HCT116 (cell line): Measurements from ENCODE around the gene KRTAP5-2. TPM values are rescaled to one million over a fixed set of nuclear protein-coding genes. Genes with fewer than 3 reads are reported as not detected.

Experiments used
- ATAC-seq: fragments of 200-7000 bp; cut with Tn5 transposase; 2 replicates; pipeline ENCODE4 v1.9.1; 2020; ENCODE audit warnings: mild to moderate bottlenecking, moderate library complexity
- BruUV-seq: library from RNA; stranded (reverse); fragments of 400-500 nt; replicated peaks from 2 replicates; lab custom pipeline; 2021; lab: Mats Ljungman, UMichigan
- CTCF ChIA-PET: fragments of 300-600 bp; sonication (Branson Sonifier 250); formaldehyde crosslinking; loops from one replicate; lab custom pipeline; 2021; ENCODE audit warnings: antibody characterized with exemption; lab: Charles Lee
- POLR2A ChIA-PET: fragments of 300-600, 350-600 bp; sonication (Branson Sonifier 250); formaldehyde crosslinking; loops from one replicate; lab custom pipeline; 2021; ENCODE audit warnings: antibody characterized with exemption; lab: Charles Lee
- RAD21 ChIA-PET, 2 experiments: fragments of 300-600 bp; sonication (Branson Sonifier 250); formaldehyde crosslinking; loops; one replicate each; lab custom pipeline; 2023; ENCODE audit warnings: low total read pairs in 2 of 2; ENCODE audit not compliant: uncharacterized antibody in 2 of 2, unreplicated experiment in 2 of 2, low non-redundant PET in 1 of 2; lab: Charles Lee
- DNase-seq: peaks from one replicate; pipeline ENCODE4 v3.0.0-alpha.2; 2010; ENCODE audit warnings: low read depth, low spot score
- H2AFZ ChIP-seq: fragments of 200-600 bp; shearing (Covaris generic), sonication (generic); 2 replicates; pipeline ENCODE4 v1.6.1; 2017; ENCODE audit warnings: low read depth, mixed run types, mixed read lengths, antibody characterized with exemption, low read length; ENCODE audit not compliant: poor library complexity, severe bottlenecking
- H3K27ac ChIP-seq: 2 replicates; pipeline ENCODE4 v1.5.1; 2012; ENCODE audit warnings: low read depth, low read length
- H3K27me3 ChIP-seq: fragments of 200-600 bp; sonication (generic); 2 replicates; pipeline ENCODE4 v1.6.1; 2016; ENCODE audit warnings: mixed run types, low read length, mixed read lengths; ENCODE audit not compliant: insufficient read depth
- H3K36me3 ChIP-seq, 2 experiments: fragments of 200-500 bp in 1 of 2; fragments of 200-600 bp in 1 of 2; sonication (Bioruptor generic) in 1 of 2; sonication (generic) in 1 of 2; 2 replicates each; pipeline versions ENCODE4 v1.5.1 to v1.6.1; 2014 to 2016; ENCODE audit warnings: low read length in 2 of 2, inconsistent platforms in 1 of 2, mixed read lengths in 1 of 2, mixed run types in 1 of 2; ENCODE audit not compliant: insufficient read depth in 2 of 2, control insufficient read depth in 1 of 2
- H3K4me1 ChIP-seq, 2 experiments: fragments of 200-600 bp in 1 of 2; sonication (generic) in 1 of 2; 2 replicates each; pipeline versions ENCODE4 v1.5.1 to v1.6.1; 2012 to 2017; ENCODE audit warnings: low read length in 2 of 2, inconsistent platforms in 1 of 2, mild to moderate bottlenecking in 1 of 2, mixed read lengths in 1 of 2, mixed run types in 1 of 2, moderate library complexity in 1 of 2; ENCODE audit not compliant: insufficient read depth in 2 of 2, control insufficient read depth in 1 of 2
- H3K4me2 ChIP-seq: fragments of 200-600 bp; sonication (generic); 2 replicates; pipeline ENCODE4 v1.6.1; 2017; ENCODE audit warnings: mixed run types, low read length, mixed read lengths
- H3K4me3 ChIP-seq, 2 experiments: fragments of 200-600 bp in 1 of 2; sonication (generic) in 1 of 2; replicated peaks in 1 of 2; 2 replicates each; pipeline ENCODE4 v1.5.1; 2011 to 2016; ENCODE audit warnings: low read length in 2 of 2, control low read depth in 1 of 2, low read depth in 1 of 2, mild to moderate bottlenecking in 1 of 2, mixed read lengths in 1 of 2, mixed run types in 1 of 2
- H3K79me2 ChIP-seq: fragments of 200-600 bp; sonication (generic); 2 replicates; pipeline ENCODE4 v1.6.1; 2017; ENCODE audit warnings: mild to moderate bottlenecking, mixed run types, low read length, moderate library complexity, mixed read lengths; ENCODE audit not compliant: insufficient read depth
- H3K9ac ChIP-seq: fragments of 200-600 bp; sonication (generic); 2 replicates; pipeline ENCODE4 v1.6.1; 2016; ENCODE audit warnings: low read length, mixed read lengths
- H3K9me2 ChIP-seq: fragments of 200-600 bp; sonication (generic), shearing (Covaris generic); 2 replicates; pipeline ENCODE4 v1.6.1; 2017; ENCODE audit warnings: mixed run types, mild to moderate bottlenecking, moderate library complexity; ENCODE audit not compliant: insufficient read depth
- H3K9me3 ChIP-seq, 2 experiments: fragments of 200-500 bp in 1 of 2; fragments of 200-600 bp in 1 of 2; sonication (Bioruptor generic) in 1 of 2; sonication (generic) in 1 of 2; 2 replicates each; pipeline ENCODE4 v1.6.1; 2014 to 2017; ENCODE audit warnings: low read length in 2 of 2, mixed read lengths in 2 of 2, inconsistent platforms in 1 of 2, low read depth in 1 of 2, mild to moderate bottlenecking in 1 of 2, mixed run types in 1 of 2, moderate library complexity in 1 of 2; ENCODE audit not compliant: control insufficient read depth in 1 of 2, insufficient read depth in 1 of 2
- H4K20me1 ChIP-seq: fragments of 200-600 bp; sonication (generic), shearing (Covaris generic); 2 replicates; pipeline ENCODE4 v1.6.1; 2017; ENCODE audit warnings: mixed run types, mild to moderate bottlenecking, moderate library complexity; ENCODE audit not compliant: insufficient read depth
- ATF3 ChIP-seq: IDR thresholded peaks from 2 replicates; pipeline ENCODE4 v1.6.1; 2012
- EZH2 ChIP-seq: fragments of 200-600 bp; sonication (generic); IDR thresholded peaks from 2 replicates; pipeline ENCODE4 v1.6.1; 2017; ENCODE audit warnings: antibody characterized with exemption, mixed run types
- EZH2phosphoT487 ChIP-seq: fragments of 200-600 bp; IDR thresholded peaks from 2 replicates; pipeline ENCODE4 v1.6.1; 2018; ENCODE audit warnings: antibody characterized with exemption, borderline replicate concordance
- FOSL1 ChIP-seq: IDR thresholded peaks from 2 replicates; pipeline ENCODE4 v1.6.1; 2012; ENCODE audit warnings: low read depth
- POLR2A ChIP-seq: IDR thresholded peaks from 2 replicates; pipeline ENCODE4 v1.7.0; 2011; ENCODE audit warnings: borderline replicate concordance; ENCODE audit not compliant: insufficient read depth, insufficient read length; ENCODE audit errors: extremely low read depth
- RAD21 ChIP-seq: IDR thresholded peaks from 2 replicates; pipeline ENCODE4 v1.6.1; 2012; ENCODE audit warnings: low read depth, mild to moderate bottlenecking
- REST ChIP-seq: IDR thresholded peaks from 2 replicates; pipeline ENCODE4 v1.6.1; 2012; ENCODE audit warnings: low read depth
- SIN3A ChIP-seq: IDR thresholded peaks from 2 replicates; pipeline ENCODE4 v1.6.1; 2012; ENCODE audit warnings: low read depth
- SP1 ChIP-seq: IDR thresholded peaks from 2 replicates; pipeline ENCODE4 v1.6.1; 2012; ENCODE audit warnings: low read depth
- SRF ChIP-seq: IDR thresholded peaks from 2 replicates; pipeline ENCODE4 v1.6.1; 2012; ENCODE audit warnings: low read depth
- TCF7L2 ChIP-seq: IDR thresholded peaks from 2 replicates; pipeline ENCODE4 v1.7.0; 2011; ENCODE audit warnings: borderline replicate concordance, inconsistent platforms; ENCODE audit not compliant: insufficient read depth, insufficient read length; ENCODE audit errors: extremely low read depth
- YY1 ChIP-seq: IDR thresholded peaks from 2 replicates; pipeline ENCODE4 v1.6.1; 2011; ENCODE audit warnings: low read length, low read depth, moderate library complexity, mild to moderate bottlenecking; ENCODE audit not compliant: insufficient replicate concordance; ENCODE audit errors: extremely low read depth
- ZFX ChIP-seq: fragments of 450-650 bp; IDR thresholded peaks from 2 replicates; pipeline ENCODE4 v1.6.1; 2017
- ZNF274 ChIP-seq: fragments of 200-500 bp; sonication (Bioruptor generic); IDR thresholded peaks from 2 replicates; pipeline ENCODE4 v1.6.1; 2014; ENCODE audit warnings: mild to moderate bottlenecking, low read depth, low read length, inconsistent platforms
- intact Hi-C: fragments of 100-400 bp; cut with micrococcal nuclease; formaldehyde crosslinking; loops from 2 replicates; pipeline ENCODE4 v1.10.0; 2022
- total RNA-seq: library from RNA; stranded (reverse); gene quantifications from one replicate; pipeline ENCODE4 v1.2.1, GENCODE V29; 2021; ENCODE audit not compliant: unreplicated experiment

The KRTAP5-2 gene
- total RNA-seq, 1 experiment from 2014 or later: not detected

GRCh38 chr11:1556278-1556902 lies 41.7 kb downstream of the KRTAP5-2 start:
- Histone ChIP-seq H3K36me3 (no peaks in the 10 kb centered on the region; a peak in 1 of 4 replicates), H3K4me1 (peaks cover 42 to 44% of the 10 kb centered on the region in 2 experiments), H3K9ac (no peak overlapping the region), H4K20me1 (no peaks in the 10 kb centered on the region), H3K79me2 (no peaks in the 10 kb centered on the region), H3K27me3 (no peaks in the 10 kb centered on the region), H2AFZ (no peak overlapping the region), H3K4me3 (no peak overlapping the region), H3K9me3 (no peaks in the 10 kb centered on the region), H3K4me2 (no peak overlapping the region), H3K9me2 (no peaks in the 10 kb centered on the region), H3K27ac (no peak overlapping the region)
- ChIA-PET RAD21 (no interaction called here), POLR2A (interaction anchor here (1.3 kb wide), 1 partner anchor 18 kb away, joined by 5 read pairs; no protein-coding TSS in a partner anchor), CTCF (interaction anchor here (2.5 kb wide), 1 partner anchor 18 kb away, joined by 13 read pairs; no protein-coding TSS in a partner anchor)
- no TSS peak for BruUV-seq
- TF ChIP-seq SP1 (no peak), ATF3 (no peak), FOSL1 (no peak), TCF7L2 (no peak), POLR2A (no peak), EZH2phosphoT487 (no peak), RAD21 (no peak), SRF (no peak), SIN3A (no peak), ZNF274 (no peak), ZFX (no peak), REST (no peak), YY1 (no peak), EZH2 (no peak)
- no peak for DNase-seq
- intact Hi-C loops: no loop called here
- ATAC-seq: no peak
